Iris pigment epithelial cell (primary cell): ENCODE results near the gene ARL3.

ENCODE experiments used
- DNase-seq: peaks from one replicate; pipeline ENCODE4 v3.0.0-alpha.2; 2011; ENCODE audit warnings: low read depth

ARL3 gene

DNA sequence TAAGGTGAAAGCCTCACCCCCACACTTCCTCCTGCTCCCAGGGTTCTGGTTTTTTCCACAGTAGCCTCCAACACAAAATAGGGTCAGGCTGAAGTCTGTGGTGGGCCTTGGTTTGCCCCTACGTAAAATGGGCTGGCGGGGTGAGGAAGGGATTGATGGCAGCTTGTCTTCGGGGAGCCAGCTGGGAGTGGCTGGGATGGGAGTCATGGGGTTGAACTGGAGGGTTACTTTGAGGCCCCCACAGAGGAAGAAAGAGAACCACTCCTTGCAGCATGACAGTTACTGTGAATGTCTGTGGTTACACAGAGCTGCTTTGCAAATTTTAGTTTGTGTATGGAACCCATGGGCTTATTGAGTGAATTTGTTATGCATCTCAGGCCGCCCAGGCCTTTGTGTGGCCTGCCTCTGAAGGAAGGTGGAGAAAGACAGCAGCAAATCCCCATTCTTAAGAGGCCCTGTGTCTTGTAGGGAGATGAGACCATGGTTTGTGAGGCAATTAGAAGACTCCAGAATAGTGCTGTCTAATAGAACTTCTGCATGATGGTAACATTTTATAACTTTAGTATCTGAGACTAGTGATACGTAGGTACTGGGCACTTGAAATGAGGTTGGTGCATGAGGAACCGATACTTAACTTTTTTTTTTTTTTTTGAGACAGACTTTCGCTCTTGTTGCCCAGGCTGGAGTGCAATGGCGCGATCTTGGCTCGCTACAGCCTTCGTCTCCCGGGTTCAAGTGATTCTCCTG, 61.9 kb downstream of the ARL3 start:
- no peak for DNase-seq

DNA sequence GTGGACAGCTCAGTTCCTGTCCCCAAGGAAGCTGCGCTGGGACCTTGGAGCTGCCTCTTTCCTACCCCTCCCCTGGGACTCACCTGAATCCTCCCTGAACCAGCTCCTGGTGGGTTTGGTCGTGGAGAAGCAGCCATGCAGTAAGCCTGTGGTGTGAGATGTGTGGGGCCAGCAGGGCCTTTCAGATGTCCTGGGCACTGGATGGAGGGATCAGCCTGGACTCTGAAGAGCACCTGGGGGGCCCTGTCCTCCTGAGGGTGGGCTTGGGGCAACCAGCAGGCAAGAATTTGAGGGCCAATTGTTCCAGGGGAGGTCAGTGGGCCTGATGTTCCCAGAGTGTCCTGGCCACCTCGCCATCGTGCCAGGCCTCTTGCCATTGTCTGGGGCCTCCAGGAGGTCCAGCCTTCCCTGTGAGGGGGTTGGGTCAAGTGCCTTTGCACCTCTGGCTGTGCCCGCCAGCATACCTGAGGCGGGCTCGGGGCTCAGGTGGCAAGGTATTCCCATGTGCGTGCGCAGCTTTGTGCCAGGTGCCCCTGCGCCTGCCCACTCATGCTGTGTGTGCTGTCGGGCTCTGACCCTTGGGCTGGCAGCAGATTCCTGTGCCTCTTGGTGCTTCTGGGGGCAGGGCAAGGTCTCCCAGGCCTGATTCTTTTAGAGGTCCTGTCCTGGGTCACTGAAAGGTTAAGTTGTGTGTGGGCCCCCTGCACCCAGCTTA, 62.6 kb downstream of the ARL3 start:
- no peak for DNase-seq

DNA sequence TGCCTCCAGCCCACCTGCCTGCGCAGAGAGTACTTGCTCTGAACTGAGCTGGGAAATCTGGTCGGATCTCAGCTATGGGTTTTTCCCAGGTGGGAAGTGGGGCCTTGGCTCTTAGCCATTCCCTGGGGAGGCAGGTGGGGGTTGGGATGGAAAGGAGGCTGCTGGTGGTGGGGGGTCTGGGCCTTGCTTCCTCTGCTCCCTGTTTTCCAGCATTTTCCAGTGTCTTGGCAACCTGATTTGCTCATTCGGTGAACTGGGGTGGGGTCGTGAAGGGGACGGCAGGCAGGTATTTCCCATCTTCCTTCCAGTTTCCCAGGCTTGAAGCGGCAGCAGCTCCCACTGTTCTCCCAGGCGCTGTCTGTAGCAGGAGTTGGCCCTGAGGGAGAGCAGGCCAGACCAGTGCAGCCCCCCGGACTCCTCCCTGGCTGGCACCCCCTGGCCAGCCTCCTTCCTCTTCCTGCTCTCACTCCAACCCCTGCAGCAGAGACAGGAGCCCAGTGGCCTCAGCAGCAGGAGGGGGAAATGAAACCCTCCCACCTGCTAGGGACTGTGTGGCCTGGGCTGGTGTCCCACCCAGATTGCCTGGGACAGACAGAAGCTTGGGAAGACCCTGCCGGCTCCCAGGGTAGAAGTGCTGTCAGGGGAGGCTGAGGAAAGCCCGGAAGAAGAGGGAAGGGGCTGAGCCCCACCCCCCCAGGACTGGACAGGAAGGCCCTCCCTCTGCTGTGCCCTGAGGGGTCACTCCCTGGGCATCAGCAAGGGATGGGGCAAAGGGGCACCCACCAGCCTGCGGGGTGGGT, 63.3 kb downstream of the ARL3 start:
- no peak for DNase-seq

DNA sequence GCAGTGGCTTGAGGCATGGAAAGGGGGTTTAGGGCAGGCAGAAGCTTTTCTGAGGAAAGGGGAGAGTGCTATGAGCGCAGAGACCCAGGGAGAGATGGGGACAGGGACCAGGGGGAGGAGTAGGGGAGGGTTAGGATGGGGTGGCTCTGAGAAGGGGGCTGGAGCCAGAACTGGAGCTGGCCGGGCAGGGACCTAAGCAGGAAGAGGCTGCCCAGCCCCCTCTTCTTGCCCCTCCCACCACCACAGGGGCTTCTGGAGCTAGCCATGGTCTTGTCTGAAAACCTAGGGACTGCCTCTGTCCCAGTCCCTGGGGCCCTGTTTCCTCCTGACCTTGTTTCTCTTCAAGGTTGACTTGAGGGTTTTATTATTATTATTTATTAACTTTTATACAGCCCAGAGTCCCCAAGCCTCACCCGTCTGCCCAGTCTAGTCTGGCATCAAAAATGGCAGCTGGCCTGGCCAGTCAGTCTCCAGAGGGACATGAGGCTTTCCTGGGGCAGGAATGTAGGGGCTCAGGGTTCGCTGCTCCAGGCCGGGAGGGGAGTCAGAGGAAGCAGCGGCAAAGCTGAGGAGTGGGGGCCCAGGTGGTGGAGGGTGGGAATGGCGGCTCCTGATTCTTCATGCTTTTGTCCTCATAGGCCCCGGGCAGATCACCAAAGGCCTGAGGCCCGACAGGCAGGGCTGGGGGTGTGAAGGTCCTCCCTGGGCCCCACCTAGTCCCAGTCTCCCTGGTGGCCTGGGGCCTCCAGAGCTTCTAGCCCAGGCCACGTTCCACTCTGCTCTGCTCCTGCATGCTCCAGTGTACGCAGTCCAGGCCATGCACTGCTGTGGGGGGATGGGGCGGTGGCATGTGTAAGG, 64.2 kb downstream of the ARL3 start:
- no peak for DNase-seq

- DNase-seq, result no peak
Measured at GRCh38 chr10:102648889-102649796, 65.1 kb downstream of the ARL3 start.

- DNase-seq, result no peak
Measured at GRCh38 chr10:102648269-102648888, 65.8 kb downstream of the ARL3 start.

- no peak for DNase-seq
Measured at GRCh38 chr10:102647443-102648268, 66.5 kb downstream of the ARL3 start.

DNA sequence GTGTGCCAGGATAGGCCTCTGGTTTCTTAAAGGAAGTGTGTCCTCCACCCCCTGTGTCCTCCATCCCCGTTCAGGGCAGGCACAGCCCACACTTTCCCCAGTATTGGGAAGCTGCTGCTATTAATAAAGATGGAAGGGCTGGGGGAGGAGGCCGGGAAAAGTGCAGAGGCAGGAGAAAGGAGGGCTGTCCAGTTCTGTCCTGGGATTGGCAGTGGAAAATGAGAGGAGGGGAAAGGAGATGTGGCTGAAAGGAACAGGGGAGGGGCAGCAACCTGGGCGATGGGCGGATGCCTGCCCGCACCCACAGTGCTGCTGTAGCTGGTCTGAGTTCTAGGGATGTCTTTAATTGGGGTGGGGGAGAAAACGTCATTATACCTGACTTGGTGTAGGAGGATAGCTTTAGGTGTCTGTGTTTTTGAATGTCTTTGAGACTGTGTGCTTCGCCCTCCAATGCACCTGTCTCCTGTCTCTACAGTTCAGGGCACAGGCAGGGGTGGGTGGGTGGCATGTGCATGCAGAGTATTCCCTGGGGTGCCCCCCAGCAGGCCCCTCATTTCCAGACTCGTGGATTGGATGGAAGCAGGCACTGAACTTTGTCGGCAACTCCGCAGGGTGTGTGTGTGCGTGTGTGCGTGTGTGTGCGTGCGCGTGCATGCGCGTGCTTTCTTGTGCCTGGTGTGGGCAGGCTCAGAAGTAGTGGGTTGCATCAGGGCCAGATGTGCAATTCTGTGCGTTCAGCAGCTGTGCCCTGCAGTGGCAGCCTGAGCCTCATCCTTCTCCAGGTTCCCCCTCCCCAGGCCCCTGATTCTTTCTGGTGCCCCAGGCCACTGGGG, 67.4 kb downstream of the ARL3 start:
- peak; percentile 48 for DNase-seq

DNA sequence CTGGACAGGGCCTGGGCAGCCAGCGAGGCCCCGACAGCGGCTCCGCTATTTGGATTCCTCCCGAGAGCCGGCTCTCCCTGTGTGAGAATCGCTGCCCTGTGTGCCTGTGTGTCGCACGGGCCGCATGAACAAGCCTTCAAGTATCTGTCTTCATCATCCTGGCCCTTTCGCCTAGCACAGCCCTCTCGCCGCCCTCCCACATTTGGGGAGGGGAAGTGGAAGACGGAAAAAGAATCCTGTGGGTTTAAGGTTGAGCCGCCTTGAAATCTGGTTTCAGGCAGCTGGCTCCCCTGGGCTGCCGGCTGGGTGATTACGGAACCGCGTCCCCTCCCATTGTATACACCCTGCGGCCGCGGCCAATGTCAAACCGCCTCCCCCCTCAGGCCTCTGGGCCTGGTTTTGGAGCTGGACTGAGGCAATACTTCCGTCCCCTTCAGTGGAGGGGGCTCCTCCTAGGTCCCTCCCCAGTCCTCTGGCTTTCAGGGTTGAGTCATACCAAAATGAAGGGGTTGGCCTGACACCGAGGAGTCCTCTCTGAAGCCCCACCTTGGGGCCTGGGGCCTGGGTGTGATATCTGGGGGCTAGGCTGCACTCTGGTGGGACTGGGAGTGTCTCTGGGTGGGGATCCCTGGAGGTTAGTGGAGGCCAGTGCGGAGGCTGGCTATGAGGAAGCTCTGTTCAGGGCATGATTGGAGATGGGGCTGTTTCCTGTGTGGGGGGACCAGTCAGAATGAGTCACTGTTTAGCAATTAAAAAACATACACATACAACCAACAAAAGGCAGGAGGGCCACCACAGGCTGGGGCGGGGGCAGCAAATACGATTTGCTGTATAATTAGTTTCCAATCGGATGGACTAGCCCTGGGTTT, 68.2 kb downstream of the ARL3 start:
- DNase-seq, result peak; percentile 95

DNA sequence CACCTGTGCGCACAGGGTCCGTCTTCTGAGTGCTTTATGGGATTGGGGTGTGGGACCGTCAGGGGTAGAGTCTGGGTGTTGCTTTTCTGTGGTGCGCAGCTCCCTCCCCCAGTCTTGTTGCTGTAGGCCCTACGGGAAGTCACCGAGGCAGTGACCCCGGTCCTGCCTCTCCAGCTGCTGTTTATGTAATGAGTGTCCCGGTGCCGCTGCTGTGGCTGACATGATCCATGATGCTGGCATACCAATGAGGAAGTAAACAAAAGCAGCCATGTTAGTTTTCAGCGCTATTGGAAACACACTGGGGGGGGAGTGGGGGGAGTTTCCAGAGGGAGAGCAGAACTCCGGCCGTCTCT, 68.8 kb downstream of the ARL3 start:
- no peak for DNase-seq

DNA sequence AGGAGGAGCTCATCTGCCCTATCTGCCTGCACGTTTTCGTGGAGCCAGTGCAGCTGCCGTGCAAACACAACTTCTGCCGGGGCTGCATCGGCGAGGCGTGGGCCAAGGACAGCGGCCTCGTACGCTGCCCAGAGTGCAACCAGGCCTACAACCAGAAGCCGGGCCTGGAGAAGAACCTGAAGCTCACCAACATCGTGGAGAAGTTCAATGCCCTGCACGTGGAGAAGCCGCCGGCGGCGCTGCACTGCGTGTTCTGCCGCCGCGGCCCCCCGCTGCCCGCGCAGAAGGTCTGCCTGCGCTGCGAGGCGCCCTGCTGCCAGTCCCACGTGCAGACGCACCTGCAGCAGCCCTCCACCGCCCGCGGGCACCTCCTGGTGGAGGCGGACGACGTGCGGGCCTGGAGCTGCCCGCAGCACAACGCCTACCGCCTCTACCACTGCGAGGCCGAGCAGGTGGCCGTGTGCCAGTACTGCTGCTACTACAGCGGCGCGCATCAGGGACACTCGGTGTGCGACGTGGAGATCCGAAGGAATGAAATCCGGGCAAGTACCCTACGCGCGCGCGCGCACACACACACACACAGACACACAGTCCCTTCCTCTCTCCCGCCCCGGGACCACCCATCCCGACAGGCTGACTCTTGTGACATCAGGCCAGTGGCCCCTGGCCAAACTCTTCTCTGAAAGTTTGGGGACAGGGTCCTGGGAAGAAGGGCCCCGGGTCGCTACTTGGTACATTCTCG, 69.4 kb downstream of the ARL3 start:
- peak; percentile 77 for DNase-seq

DNA sequence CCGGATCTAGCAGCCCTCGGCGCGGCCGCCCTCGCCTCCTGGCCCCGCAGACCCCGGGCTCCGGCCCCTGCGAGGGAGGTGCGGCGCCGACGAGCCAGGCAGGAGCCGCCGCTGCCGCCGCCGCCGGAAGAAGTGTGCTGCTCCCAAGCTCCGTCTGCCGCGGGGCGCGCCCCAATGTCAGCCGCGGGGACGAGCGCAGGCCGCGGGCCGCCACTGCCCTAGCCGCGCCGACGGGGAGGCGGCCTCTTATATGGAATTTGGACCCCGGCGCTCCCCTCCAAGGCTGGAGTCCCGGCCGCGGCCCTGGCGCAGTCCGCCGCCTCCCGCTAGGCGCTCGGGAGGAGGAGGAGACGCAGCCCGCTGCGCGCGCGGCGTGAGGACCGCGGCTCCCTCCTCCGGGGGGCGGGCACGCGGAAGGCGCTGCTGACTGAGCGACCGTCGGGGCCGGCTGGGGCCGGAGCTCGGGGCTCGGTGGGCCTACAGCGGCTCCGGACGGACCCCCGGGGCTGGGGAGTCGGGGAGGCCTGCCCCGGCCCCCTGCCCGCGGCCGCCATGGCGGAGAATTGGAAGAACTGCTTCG, 70.0 kb downstream of the ARL3 start, which contains the start of gene TRIM8:
Gene TRIM8, plus strand, starts transcription at position 414 of the 580 bp plus-strand sequence. Its CDS starts 139 bp downstream, at position 553.
- DNase-seq, result peak; percentile 61

GRCh38 chr10:102643336-102644065, 70.7 kb downstream of the ARL3 start:
- DNase-seq, result peak; percentile 84

DNA sequence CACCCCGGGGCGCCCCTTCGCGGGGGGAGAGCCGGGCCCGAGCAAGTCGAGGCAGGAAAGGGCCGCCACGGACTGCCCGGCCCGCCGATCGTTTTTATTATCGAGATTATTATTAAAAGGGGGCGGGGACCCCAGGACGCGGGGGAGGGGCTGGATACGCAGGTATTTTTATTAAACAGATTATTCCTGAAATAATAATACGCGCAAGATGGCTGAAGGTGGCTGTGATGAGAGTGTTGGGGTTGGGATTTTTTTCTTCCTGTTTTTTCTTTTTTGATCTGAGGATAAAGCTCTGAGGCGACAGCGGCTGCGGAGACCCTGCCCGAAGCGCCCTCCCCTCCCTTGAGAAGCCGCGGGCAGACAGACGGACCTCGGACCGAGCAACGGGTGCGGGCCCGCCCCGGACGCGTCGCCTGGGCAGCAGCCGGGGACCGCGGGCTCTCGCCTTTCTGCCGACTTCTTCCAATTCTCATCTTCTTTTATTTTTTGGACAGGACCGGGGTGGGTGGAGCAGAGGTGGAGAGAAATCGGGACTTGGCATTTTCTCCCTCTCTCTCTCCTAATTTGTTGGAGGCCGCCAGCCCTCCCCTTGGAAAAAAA, 71.4 kb downstream of the ARL3 start:
- DNase-seq, result peak; percentile 60
